GM21526 (cell line): Measurements from ENCODE around the gene TPGS1.
A peak's percentile ranks its signal among the peaks of the same experiment; 100 is the strongest.

Experiments
- ATAC-seq: cut with Tn5 transposase; IDR thresholded peaks from one replicate; pipeline ENCODE4 v1.9.1; 2021; ENCODE audit warnings: moderate library complexity; ENCODE audit not compliant: unreplicated experiment, low FRiP score

The TPGS1 gene

DNA sequence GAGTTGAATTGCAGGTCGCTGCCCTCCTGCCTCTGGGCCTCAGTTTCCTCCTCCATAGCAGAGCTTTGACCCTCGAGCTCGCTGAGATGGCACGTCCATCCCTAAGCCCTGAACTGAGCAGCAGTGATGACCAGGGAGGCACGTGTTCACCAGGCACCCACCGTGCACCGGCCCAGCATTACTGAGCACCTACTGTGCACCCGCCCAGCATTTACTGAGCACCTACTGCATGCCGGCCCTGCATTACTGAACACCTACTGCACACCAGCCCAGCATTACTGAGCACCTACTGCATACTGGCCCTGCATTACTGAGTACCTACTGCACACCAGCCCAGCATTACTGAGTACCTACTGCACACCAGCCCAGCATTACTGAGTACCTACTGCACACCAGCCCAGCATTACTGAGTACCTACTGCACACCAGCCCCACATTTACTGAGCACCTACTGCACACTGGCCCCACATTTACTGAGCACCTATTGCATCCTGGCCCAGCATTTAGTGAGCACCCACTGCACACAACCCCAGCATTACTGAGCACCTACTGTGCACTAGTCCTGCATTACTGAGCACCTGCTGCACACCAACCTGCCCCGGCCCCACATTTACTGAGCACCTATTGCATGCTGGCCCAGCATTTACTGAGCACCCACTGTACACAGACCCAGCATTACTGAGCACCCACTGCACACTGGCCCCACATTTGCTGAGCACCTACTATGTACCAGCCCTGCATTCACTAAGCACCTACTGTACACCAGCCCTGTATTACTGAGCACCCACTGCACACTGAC is 6.3 kb downstream of the TPGS1 start:
- no peak for ATAC-seq

DNA sequence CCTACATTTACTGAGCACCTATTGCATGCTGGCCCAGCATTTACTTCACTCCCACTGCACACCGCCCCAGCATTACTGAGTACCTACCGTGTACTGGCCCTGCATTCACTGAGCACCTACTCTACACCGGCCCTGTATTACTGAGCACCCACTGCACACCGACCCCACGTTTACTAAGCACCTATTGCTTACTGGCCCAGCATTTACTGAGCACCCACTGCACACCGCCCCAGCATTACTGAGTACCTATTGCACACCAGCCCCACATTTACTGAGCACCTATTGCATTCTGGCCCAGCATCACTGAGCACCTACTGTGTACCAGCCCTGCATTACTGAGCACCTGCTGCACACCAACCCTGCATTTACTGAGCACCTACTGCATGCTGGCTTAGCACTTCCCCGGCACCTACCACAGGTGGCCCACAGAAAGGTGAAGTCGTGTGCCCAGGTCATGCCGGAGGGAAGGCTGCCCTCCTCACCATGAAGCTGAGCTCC is 6.9 kb downstream of the TPGS1 start:
- ATAC-seq: no peak

DNA sequence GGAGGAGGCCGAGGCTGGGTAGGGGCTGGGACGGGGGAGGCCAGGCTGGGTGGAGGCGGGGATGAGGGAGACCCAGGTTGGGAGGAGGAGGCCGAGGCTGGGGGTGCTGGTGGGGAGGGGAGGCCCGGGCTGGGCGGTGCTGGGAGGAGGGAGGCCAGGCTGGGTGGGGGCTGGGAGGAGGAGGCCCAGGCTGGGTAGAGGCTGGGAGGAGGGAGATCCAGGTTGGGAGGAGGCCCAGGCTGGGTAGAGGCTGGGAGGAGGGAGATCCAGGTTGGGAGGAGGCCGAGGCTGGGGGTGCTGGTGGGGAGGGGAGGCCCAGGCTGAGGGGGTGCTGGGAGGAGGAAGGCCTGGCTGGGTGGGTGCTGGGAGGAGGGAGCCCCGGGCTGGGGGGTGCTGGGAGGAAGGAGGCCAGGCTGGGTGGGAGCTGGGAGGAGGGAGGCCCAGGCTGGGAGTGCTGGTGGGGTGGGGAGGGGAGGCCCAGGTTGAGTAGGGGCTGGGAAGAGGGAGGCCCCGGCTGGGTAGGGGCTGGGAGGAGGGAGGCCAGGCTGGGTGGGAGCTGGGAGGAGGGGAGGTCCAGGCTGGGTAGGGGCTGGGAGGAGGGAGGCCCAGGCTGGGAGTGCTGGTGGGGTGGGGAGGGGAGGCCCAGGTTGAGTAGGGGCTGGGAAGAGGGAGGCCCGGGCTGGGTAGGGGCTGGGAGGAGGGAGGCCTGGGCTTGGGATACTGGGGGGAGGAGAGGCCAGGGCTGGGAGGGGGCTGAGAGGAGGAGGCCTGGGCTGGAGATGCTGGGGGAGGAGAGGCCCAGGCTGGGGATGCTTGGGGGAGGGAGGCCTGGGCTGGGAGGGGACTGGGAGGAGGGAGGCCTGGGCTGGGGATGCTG is 10.7 kb downstream of the TPGS1 start:
- ATAC-seq: no peak

DNA sequence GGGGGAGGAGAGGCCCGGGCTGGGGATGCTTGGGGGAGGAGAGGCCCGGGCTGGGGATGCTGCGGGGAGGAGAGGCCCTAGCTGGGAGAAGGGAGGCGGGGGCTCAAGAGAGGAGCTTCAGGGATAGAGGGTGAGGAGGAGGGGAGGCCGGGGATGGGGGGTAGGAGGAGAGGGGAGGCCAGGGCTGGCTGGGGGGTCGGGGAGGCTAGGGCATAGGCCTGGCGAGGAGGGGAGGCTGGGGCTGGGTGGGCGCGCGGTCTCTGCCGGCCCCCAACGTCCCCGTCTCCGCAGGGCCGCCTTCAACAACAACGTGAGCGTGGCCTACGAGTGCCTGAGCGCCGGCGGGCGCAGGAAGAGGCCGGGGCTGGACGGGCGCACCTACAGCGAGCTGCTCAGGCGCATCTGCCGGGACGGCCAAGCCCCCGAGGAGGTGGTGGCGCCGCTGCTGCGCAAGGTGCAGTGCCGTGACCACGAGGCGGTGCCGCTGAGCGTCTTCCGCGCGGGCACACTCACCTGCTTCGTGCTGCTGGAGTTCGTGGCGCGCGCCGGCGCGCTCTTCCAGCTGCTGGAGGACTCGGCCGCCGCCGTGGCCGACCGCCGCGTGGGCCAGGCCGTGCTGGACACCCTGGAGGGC is 11.4 kb downstream of the TPGS1 start:
- no peak for ATAC-seq

DNA sequence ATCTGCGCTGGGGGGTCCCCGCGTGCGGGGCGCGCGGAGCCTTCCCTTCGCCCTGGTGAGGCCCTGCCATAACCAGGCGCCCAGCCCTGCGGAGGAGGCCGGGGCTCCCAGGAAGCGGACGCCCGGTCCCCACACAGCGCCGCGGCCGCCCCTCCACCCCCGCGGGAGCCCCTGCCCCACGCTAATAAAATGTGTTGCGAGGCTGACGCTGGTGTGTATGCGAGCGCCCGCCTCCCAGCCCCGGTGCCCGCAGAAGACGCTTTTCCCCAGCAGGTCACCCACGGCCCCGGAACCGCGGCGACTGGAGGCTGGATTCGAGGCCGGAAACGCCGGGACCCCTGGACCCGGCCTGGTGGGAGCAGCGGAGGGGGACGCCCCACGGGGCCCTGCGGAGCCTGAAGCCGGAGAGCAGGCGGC is 12.2 kb downstream of the TPGS1 start:
- ATAC-seq: no peak

DNA sequence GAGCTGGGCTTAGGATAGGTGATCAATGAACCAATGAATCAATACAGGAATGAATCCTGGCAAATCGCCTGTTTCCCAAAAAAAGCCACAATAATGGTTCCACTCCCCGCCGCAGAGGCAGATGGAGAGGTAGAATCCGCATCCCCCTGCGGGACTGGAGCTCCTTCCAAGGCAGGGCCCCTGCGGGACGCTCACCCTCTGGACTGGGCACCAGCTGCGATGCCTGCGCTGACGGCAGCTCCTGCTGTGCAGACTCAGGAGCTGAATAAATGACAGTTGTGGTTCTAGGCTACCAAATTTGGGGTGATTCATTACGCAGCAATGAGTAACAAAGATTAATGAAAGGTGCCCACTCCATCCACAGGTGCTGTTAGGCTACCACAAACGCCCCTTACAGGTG is 15.4 kb downstream of the TPGS1 start:
- no peak for ATAC-seq

DNA sequence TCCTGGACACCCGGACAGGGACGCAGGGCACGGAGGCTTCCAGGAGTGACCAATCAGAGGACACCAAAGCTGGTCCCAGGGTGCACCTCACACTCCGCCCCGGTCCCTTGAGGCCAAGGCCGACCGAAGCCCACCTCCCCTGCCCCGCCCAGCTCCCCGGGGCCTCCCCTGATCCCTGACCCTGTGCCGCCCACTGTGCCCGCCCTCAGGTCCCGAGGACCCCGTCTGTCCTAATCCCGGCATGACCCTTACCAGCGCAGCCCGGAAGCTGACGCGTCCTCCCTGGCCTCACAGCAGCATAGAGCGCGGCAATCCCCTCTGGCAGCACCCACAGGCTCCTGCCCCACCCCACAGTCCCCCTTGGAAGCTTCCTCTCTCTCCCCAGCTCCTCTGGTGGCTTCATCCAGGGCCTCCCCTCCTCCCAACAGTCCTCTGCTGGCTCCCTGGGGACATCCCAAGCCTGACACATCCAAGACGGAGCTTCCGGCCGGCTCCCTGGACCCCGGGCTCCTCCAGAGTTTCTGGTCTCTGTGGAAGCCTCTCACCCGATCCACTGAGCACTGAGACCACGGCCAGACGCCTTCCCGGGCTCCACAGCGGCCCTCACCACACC is 16.9 kb downstream of the TPGS1 start:
- ATAC-seq: no peak

DNA sequence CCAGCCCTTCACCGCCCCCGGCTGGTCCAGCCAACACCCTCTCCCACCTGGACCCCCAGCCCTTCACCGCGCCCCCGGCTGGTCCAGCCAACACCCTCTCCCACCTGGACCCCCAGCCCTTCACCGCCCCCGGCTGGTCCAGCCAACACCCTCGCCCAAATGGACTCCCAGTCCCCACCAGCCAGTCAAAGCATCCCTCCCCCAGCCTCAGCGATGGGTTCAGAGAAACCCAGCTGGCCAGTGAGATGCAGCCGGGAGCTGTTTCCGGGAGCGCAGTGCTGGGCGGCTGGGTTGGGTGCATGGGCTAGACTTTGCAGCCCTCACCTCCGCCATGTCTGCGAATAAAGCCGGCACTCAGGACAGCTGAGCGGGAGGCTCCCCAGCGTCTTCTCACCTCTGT is 17.7 kb downstream of the TPGS1 start:
- no peak for ATAC-seq

DNA sequence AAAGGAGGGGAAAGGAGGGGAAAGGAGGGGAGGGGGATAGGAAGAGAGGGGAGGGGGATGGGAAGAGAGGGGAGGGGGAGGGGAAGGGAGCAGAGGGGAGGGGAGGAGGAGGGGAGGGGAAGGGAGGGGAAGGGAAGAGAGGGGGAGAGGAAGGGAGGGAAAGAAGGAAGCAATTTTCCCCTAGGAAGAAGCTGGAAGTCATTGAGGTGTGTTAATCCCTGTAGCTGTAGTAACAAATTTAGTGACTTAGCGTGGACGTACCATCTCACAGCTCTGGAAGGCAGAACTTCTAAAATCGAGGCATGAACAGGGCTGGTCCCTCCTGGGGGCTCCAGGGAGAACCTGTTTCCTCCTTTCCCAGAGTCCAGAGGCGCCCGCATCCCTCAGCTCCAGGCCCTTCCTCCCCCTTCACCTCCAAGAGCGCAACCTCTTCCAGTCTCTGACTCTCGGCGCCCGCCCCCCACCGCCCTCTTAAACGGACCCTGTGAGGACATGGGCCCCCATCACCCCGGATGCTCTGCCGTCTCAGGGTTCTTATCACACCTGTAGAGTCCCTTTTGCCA is 18.6 kb downstream of the TPGS1 start:
- ATAC-seq: no peak

DNA sequence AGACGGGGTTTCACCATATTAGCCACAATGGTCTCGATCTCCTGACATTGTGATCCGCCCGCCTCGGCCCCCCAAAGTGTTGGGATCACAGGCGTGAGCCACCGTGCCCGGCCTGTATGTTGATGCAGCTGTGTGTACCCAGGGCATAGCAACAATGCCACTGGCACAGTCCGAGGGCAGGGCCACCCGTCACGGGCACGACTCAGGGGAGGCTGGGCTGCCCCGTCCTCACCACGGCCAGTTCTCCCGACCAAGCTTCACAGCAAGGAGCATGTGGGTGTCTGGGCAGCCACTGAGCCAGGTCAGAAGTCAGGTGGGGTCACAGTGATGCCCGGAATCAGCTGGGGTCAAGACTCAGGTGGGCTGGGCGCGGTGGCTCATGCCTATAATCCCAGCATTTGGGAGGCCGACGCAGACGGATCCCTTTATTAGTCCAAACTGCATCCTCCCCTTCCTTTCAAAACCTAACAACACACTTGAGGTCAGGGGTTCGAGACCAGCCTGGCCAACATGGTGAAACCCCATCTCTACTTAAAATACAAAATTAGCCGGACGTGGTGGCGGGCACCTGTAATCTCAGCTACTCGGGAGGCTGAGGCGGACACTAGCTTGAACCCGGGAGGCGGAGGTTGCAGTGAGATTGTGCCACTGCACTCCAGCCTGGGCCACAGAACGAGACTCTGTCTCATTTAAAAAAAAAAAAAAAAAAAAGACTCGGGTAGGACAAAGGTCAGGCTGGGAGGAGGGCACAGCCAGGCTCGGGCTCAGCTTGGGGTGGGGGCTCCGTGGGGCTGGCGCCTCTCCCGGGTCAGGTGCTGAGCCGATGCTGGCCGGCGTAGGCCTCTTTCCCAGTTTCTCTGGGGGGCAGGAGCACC is 23.1 kb downstream of the TPGS1 start:
- ATAC-seq: no peak

DNA sequence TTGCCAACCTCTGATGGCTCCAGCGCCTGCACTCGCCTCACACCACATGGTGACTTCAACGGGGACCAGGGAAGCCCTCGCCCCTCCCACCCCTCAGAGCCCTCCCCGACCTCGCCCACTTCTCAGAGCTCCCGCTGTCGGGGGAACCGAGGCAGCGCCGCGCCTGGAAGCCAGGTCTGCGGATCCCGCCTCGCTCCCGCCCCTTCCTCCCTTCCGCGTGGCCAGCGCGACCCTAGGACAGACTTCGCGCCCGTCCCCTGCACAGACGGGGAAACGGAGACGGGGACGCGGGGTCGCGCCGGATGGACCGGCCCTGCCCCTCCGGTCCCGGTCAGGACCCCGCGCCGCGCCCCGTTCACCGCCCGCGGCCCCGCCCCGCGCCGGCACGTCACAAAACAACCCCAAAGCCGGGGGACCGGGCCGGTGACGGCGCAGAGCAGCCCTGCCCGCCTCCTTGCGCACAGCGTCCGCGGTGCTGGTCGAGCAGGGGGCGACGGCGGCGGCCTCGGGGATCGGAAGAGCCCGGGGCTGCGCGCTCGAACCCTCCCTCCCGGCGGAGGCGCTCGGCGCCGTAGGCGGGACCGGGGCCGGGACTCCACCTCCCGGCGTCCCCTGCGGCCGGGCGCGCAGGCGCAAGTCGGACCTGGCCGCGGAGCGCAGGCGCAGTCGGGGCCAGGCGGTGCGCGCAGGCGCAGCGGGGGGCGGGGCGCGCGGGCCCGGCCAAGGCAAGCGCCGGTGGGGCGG is 23.9 kb downstream of the TPGS1 start:
- peak; percentile 49 for ATAC-seq

DNA sequence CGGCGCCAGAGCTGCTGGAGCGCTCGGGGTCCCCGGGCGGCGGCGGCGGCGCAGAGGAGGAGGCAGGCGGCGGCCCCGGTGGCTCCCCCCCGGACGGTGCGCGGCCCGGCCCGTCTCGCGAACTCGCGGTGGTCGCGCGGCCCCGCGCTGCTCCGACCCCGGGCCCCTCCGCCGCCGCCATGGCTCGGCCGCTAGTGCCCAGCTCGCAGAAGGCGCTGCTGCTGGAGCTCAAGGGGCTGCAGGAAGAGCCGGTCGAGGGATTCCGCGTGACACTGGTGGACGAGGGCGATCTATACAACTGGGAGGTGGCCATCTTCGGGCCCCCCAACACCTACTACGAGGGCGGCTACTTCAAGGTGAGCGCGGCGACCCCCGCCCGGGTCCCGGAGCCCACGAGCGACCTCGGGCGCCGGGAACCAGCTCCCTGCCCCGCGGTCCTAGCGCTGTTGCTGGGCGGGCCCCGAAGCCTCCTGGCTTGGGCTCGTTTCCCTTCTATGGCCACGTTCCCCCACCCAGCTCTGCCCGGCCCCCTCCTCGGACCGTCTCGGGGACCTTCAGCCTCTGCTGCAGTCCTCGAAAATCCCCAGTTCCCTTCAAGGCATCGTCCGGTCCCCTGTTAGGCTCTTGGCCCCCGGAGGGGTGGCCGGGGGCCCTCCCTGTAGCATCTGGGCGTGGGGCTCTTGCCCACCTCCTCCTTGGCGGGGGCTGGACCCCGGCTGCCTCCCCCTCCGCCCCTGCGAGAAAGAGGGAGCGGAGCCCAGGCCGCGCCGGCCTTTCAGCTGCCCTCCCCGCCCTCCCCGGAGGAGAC is 24.7 kb downstream of the TPGS1 start, which contains the start of gene CDC34:
Gene CDC34 (plus strand): TSS at position 8 of the 808 bp plus-strand sequence. CDS start 172 bp downstream, at position 180.
- no peak for ATAC-seq

DNA sequence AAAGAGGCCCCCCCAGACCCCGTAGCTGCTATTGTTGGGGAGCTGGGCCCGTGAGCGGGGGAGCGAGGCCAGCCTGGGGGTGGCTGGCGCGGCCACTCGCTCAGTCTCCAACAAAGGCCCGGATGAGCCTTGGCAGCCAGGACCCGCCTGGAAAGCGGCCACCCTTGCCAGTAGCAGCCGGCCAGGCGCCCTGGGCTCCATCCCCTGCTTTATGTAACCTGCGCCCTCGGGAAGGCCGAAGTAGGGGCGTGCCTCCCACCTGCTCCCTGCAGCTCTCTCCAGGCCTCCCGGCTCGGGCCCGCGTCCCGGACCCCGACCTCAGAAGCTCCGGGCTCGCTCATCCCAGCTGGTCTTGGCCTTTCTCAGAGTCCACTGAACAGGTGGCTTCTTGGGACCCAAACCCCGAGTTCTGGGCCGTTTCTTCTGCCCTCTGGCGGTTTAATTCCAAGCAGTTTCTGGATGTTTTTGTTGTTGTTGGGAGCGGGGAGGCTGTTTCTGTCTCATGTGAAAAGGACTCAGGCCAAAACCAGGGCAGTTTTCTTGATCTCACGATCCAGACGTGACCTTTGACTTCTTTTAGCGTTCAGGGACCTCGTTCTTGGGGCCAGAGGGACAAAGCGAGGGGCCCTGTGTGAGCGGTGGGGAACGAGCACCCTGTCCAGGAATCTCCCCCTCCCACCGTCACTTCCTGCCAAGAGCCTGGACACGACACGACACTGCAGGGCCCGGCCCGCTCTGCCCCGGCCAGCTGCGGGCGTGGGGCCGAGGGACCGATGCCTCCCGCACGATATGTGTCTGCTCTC is 25.5 kb downstream of the TPGS1 start:
- ATAC-seq: no peak

DNA sequence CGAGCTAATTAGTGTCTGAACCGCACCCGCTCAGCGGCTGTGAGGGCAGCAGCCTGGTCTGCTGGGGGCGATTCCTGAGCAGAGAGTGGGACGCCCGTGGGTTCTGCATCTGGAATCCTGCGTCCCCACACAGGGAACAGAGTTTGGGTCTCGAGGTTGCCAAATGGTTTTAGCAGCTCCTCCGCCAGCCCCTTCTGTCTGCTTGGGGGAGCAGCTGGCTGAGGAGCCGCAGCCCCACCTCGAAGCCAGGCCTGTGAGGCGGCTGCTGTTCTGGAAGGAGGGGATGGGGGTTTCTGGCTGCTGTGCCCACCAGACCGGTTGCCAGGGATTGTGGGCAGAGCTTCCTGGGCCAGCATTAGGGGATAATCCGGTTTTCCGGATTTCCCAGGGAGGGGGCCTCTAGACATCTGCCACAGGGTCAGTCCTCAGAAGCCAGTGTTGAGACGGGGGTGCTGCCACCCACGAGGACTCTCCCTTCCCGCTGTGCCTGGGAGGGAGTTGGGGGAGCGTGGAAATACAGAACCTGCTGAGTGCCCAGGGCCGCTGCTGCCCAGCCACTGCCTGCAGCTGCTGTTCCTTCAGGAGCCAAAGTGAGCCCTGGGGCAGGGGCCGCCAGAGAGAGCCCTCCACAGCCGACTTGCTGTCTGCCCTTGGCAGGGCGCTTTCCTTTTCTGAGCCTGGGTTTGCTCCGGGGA is 26.2 kb downstream of the TPGS1 start:
- ATAC-seq: no peak

DNA sequence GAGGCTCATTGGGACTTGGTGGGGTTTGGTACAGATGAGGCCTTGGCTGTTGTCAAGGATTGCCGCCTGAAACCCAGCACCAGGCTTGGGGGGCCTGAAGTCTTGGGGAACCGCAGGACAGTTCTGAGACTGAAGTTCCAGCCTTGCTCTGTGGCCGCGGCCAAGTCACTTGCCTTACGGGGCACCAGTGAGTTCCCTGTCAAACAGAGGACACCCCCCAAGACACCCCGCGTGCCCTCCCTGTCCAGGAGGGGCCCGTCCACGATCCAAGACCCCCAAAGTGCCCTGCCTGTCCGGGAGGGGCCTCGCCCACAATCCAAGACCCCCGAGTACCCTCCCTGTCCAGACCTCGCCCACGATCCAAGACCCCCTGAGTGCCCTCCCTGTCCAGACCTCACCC is 26.8 kb downstream of the TPGS1 start:
- no peak for ATAC-seq
